ENCODE measurements around the gene HELZ.
"Not testable (repeated sequence)": the region's sequence is repeated elsewhere in the genome, so short reads cannot be mapped to it uniquely, and the experiment has no call there.

HELZ gene

DNA sequence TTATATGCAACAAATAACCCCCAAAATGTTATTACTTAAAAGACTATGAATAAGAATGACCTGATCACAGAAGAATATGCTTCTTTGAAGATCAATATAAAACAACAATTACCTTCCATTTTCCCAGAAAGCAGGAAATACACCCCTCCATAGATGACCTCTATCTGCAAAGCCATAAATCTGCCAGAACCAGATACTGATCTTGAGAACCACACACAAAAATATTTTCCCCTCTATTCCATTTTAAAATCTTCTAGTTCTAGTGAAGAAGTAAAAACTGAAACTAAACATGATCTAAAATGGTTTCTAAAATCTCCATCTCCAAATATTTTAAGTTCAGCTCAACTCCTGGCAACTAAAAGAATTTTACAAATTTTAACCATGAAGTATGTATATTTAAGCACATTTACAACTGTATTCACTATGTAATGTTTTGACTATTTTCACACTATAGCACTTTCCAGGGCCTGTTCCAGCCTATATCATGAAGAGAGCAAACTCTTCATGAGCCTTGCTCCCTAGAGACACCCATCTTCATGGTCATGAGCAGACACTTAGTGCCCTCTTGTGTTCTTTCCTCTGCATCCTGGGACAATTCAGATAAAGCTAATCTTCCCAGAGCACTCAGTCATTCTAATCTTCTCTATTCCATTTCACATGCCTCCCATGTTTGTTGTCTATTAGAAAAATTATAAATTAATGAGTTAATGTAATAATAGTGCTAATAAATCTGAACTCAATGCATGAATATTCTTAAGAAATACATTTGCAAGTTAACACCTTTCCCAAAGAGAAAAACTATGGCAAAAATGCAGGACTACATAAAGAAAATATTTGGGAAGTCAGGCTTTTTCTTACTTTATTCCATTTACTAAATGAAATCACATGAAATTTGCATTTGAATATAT is 87.0 kb downstream of the HELZ start:
- no peaks in the 10 kb centered on the region for H3K9me3 Mint-ChIP-seq
- H3K4me1 Mint-ChIP-seq, result peaks cover 28% of the 10 kb centered on the region
- DNase-seq (ENCODE audit: low spot score in 2 of 2) (no peak), ATAC-seq (replicated peaks; ENCODE audit: extremely low read depth, poor library complexity, severe bottlenecking) (no peak)
- peaks cover 16% of the 10 kb centered on the region for H3K36me3 Mint-ChIP-seq (ENCODE audit: insufficient read depth)
- no peak overlapping the region for H3K4me3 Mint-ChIP-seq
- no peaks in the 10 kb centered on the region for H3K27me3 Mint-ChIP-seq
- peak overlapping the region; percentile 67 for H3K27ac Mint-ChIP-seq (ENCODE audit: low read depth)

DNA sequence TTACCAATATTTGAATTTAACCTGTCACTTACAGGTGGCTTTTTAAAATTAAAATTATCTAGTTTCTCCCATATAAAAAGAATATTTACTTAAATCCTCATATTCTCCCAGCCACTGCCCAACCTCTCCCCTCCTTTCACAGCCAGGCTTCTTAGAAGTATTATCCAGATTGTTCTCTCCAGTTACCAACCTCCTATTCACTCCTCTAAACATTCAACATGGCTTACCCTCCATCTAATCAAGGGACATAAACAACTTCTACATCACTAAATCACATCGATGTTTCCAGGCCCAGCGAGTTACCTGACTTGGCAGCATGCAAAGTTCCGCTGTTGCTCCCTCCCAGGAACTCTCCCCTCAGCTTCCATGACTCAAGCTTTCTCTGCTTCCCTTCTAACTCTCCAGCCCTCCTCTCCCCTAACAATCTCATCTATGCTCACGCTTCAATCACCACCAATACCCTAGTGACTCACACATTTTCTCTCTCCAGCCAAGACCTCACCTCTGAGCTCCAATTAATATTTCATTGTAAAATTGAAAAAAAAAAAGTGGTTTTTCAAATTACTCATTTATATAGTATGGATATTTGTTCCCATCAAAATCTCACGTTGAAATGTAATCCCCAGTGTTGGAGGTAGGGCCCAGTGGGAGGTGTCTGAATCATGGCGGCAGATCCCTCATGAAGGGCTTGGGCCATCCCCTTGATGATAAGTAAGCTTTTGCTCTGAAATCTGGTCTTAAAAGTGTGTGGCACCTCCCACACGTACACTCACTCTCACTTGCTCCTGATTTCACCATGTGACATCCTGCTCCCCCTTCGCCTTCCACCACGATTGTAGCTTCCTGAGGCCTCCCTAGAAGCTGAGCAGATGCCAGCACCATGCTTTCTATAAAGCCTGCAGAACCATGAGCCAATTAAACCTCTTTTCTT is 88.5 kb downstream of the HELZ start:
- Mint-ChIP-seq H3K27me3 (no peaks in the 10 kb centered on the region), H3K27ac (ENCODE audit: low read depth) (peak overlapping the region; percentile 47), H3K4me3 (no peak overlapping the region), H3K9me3 (no peaks in the 10 kb centered on the region), H3K4me1 (peaks cover 32% of the 10 kb centered on the region), H3K36me3 (ENCODE audit: insufficient read depth) (peaks cover 14% of the 10 kb centered on the region)
- ATAC-seq (replicated peaks; ENCODE audit: extremely low read depth, poor library complexity, severe bottlenecking), result no peak
- DNase-seq (ENCODE audit: low spot score in 2 of 2), result no peak

DNA sequence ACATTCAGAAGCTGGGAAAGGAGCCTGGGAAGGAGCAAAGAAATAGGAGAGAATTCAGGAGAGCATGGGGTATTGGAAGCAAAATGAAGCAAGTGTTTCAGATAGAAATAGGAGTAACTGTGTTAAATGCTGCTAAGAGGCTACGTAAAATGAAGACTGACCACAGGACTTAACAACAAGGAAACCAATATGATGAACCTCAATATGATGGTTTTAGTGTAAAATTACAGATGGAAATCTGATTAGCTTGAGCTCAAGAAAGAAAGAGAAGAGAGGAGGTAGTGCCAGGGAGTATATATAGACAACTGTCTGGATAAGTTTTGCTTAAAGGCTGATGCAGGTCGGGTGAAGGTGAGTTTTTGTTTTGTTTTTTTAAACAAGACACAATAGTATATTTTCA is 92.2 kb downstream of the HELZ start:
- no peaks in the 10 kb centered on the region for H3K9me3 Mint-ChIP-seq

DNA sequence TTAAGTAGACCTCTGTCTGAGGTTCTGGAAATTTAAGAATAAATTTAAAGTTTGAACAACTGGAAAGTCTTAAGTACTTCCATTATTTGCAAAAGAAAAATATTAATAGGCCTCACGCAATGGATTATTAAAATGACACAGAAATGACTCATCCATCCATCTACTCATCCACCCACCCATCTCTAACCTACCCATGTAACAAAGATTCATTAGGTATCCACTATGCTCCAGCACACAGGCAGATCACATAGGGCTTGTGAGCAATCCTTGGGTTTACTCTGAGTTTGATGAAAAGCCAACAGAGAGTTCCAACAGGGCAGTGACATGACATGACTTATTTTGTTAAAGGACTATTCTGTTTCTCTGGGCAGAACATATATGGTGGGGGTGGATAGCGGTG is 93.3 kb downstream of the HELZ start:
- Mint-ChIP-seq H3K9me3 (no peaks in the 10 kb centered on the region), H3K27ac (ENCODE audit: low read depth) (peak overlapping the region; percentile 21), H3K27me3 (no peaks in the 10 kb centered on the region), H3K4me1 (peaks cover 16% of the 10 kb centered on the region), H3K36me3 (ENCODE audit: insufficient read depth) (peaks cover 29% of the 10 kb centered on the region), H3K4me3 (no peak overlapping the region)
- ATAC-seq (replicated peaks; ENCODE audit: extremely low read depth, poor library complexity, severe bottlenecking) (no peak), DNase-seq (ENCODE audit: low spot score in 2 of 2) (no peak)

More for the DNA sequence above, 92.2 kb downstream of the HELZ start:
- H3K4me3 Mint-ChIP-seq, result no peak overlapping the region
- no peaks in the 10 kb centered on the region for H3K27me3 Mint-ChIP-seq
- H3K27ac Mint-ChIP-seq (ENCODE audit: low read depth), result peak overlapping the region; percentile 21
- H3K36me3 Mint-ChIP-seq (ENCODE audit: insufficient read depth), result peaks cover 27% of the 10 kb centered on the region
- DNase-seq (ENCODE audit: low spot score in 2 of 2) (no peak), ATAC-seq (replicated peaks; ENCODE audit: extremely low read depth, poor library complexity, severe bottlenecking) (no peak)
- H3K4me1 Mint-ChIP-seq, result peaks cover 25% of the 10 kb centered on the region

DNA sequence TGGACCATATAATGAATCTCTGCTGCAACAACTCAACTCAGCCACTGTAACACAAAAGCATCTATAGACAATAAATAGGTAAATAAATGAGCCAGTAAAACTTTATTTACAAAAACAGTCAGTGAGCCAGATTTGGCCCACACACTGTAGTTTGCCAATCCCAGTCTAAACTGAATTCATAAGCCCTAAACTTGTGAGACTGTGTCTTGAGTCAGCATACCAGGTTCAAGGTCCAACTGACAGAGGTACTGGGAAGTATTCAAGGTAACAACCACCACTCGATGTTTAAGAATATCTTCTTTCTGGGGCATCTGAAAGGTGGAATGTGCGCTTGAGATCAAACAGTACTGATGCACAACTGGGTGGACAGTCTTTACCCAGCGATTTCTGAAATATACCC is 94.2 kb downstream of the HELZ start:
- ATAC-seq (replicated peaks; ENCODE audit: extremely low read depth, poor library complexity, severe bottlenecking) (no peak), DNase-seq (ENCODE audit: low spot score in 2 of 2) (no peak)
- Mint-ChIP-seq H3K27ac (ENCODE audit: low read depth) (no peak overlapping the region), H3K4me3 (no peak overlapping the region), H3K9me3 (no peaks in the 10 kb centered on the region), H3K27me3 (no peaks in the 10 kb centered on the region), H3K4me1 (peaks cover 11% of the 10 kb centered on the region), H3K36me3 (ENCODE audit: insufficient read depth) (peaks cover 32% of the 10 kb centered on the region)

DNA sequence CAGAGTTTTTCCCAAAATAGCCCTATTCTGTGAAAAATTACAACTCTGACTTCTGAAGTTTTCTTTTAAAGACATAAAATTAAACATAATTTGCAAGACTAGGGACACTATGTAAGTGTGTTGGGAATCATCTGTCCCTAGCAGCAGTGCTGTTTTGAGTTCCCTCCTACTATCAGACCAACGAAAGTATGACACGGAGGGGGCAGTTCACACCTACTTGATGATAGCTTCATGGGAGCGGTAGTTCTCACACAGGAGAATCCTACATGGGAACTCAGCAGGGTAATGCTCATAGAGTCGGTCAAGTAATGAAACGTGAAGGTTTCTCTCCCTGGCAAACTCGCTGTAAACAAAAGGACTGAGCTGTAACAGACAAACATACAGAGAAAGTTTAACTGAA is 96.6 kb downstream of the HELZ start:
- Mint-ChIP-seq H3K27me3 (no peaks in the 10 kb centered on the region), H3K27ac (ENCODE audit: low read depth) (no peak overlapping the region), H3K4me1 (peaks cover 11% of the 10 kb centered on the region), H3K9me3 (no peaks in the 10 kb centered on the region), H3K4me3 (no peak overlapping the region), H3K36me3 (ENCODE audit: insufficient read depth) (peaks cover 52% of the 10 kb centered on the region)
- ATAC-seq (replicated peaks; ENCODE audit: extremely low read depth, poor library complexity, severe bottlenecking) (no peak), DNase-seq (ENCODE audit: low spot score in 2 of 2) (no peak)

DNA sequence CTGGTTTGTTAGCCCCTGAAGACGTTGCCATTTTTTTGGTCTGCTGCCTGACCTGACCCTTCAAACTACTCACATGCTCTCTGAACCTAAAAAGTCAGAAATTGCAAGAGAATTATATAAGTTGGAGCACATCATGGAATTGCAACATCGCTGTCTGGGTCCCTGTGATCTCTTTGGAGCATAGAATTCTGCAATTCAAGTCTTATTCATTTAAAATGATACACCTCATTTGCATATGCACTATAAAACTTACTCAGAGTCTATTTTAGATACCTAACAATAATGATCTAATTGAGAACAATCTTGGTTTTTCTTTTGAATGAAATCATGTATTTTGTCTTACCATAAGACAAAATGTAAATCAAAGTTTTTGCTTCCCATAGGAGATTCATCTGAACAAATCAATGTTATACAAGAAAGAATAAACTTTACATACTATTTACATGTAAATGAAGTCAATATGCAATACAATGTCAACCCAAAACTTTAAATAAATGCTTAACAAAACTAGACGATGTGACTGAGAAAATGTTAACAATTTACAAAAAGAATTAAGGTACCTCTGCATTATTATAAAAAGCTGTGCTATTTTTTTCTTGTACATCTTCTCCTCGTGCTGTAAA is 99.7 kb downstream of the HELZ start:
- no peak overlapping the region for H3K4me3 Mint-ChIP-seq
- no peak for DNase-seq (ENCODE audit: low spot score in 2 of 2)
- H3K27me3 Mint-ChIP-seq, result no peaks in the 10 kb centered on the region
- no peak for ATAC-seq (replicated peaks; ENCODE audit: extremely low read depth, poor library complexity, severe bottlenecking)
- peaks cover 4% of the 10 kb centered on the region for H3K4me1 Mint-ChIP-seq
- no peaks in the 10 kb centered on the region for H3K9me3 Mint-ChIP-seq
- H3K27ac Mint-ChIP-seq (ENCODE audit: low read depth), result no peak overlapping the region
- H3K36me3 Mint-ChIP-seq (ENCODE audit: insufficient read depth), result peaks cover 51% of the 10 kb centered on the region

DNA sequence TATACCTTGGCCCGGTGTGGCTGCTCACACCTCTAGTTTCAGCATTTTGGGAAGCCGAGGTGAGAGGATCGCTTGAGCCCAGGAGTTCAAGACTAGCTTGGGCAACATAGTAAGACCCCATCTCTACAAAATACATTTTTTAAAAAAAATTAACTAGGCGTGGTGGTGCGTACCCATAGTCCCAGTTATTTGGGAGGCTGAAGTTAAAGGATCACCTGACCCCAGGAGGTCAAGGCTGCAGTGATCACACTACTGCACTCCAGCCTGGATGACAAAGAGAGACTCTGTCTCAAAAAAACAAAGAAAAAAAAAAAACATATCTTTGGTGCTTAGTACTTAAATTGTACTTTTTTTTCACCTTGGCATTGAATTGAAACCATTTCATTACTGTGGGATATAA is 101.7 kb downstream of the HELZ start:
- DNase-seq (ENCODE audit: low spot score in 2 of 2) (no peak), ATAC-seq (replicated peaks; ENCODE audit: extremely low read depth, poor library complexity, severe bottlenecking) (no peak)
- no peaks in the 10 kb centered on the region for H3K27me3 Mint-ChIP-seq
- H3K36me3 Mint-ChIP-seq (ENCODE audit: insufficient read depth), result peaks cover 44% of the 10 kb centered on the region
- H3K4me3 Mint-ChIP-seq, result no peak overlapping the region
- peaks cover 22% of the 10 kb centered on the region for H3K4me1 Mint-ChIP-seq
- H3K9me3 Mint-ChIP-seq, result no peaks in the 10 kb centered on the region
- no peak overlapping the region for H3K27ac Mint-ChIP-seq (ENCODE audit: low read depth)

DNA sequence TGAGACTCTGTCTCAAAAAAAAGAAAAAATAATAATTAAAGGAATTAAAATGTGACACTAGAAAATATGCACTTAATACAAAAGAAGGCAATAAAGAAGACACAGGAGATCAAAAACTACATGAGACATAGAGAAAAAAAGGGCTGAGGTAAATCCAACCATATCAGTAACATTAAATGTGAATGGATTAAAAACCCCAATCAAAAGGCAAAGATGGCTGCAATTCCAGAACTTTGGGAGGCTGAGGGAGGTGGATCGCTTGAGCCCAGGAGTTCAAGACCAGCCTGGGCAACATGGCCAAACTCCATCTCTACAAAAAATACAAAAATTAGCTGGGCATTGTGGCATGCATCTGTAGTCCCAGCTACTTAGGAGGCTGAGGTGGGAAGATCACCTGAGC is 103.0 kb downstream of the HELZ start:
- peaks cover 39% of the 10 kb centered on the region for H3K36me3 Mint-ChIP-seq (ENCODE audit: insufficient read depth)
- H3K9me3 Mint-ChIP-seq; DNase-seq (ENCODE audit: low spot score in 2 of 2); ATAC-seq (replicated peaks; ENCODE audit: extremely low read depth, poor library complexity, severe bottlenecking); H3K4me3 Mint-ChIP-seq; H3K27me3 Mint-ChIP-seq: not testable (repeated sequence)
- peaks cover 33% of the 10 kb centered on the region for H3K4me1 Mint-ChIP-seq
- H3K27ac Mint-ChIP-seq (ENCODE audit: low read depth), result peak overlapping the region; percentile 19

DNA sequence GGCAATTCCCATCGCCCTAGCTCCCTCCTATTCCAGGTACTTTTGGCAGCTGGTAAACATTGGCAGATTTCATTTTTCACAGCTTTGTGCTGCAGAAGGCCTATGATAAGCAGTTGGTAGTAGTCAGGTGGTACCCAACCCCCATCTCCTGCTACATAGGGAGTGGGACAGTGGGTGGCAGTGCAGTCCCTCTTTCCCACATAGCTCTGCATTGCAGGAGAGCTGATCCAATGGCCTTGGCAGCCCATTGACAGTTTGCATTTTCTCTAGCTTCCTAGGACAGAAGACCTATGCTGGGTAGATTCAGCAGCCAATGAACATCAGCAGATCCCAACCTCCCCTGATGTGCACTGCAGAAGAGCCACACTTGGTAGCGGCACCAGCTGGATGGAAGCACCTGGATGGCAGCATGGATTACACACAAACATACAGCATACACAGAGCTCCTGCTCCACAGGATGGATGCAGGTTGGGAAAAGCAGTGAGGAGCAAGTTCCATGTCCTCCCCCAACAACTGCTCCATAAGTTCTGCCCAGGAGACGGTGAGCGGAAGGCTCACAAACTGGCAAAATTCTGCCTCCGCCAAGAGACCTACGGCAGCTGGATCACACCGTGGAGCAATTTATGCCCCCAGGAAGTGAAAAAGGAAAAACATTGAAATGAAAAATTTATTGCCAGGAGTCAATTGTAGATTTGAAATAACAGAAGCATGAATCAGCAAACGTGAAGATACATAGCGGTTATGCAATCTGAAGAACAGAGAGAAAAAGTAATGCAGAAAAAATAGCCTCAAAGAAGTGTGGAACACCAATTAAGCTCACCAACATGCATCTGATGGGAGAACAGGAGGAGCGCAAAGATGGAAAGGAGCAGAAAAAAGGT is 105.0 kb downstream of the HELZ start:
- ATAC-seq (replicated peaks; ENCODE audit: extremely low read depth, poor library complexity, severe bottlenecking) (no peak), DNase-seq (ENCODE audit: low spot score in 2 of 2) (no peak)
- H3K4me3 Mint-ChIP-seq, result no peak overlapping the region
- no peaks in the 10 kb centered on the region for H3K9me3 Mint-ChIP-seq
- peak overlapping the region; percentile 14 for H3K27ac Mint-ChIP-seq (ENCODE audit: low read depth)
- H3K27me3 Mint-ChIP-seq, result no peaks in the 10 kb centered on the region
- H3K36me3 Mint-ChIP-seq (ENCODE audit: insufficient read depth), result peaks cover 35% of the 10 kb centered on the region
- peaks cover 34% of the 10 kb centered on the region for H3K4me1 Mint-ChIP-seq

DNA sequence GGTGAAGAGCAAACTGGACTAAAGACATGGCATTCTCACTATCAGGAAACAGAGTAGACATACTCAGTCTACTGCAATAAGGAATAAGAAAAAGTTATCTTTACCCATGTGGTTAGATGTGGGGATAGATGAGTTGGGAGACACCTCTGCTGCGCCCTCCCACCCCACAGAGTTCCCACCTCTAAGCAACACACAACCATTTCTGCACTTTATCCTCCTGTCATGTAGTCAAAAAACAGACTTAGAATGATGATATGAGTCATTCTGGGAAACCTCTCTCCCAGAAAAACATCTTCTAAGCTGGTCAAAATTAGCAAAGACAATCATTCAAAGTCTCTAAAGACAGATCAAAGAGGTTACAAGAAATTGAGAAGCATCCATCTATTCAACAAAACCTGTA is 105.7 kb downstream of the HELZ start:
- Mint-ChIP-seq H3K9me3 (no peaks in the 10 kb centered on the region), H3K4me1 (peaks cover 34% of the 10 kb centered on the region), H3K27ac (ENCODE audit: low read depth) (peak overlapping the region; percentile 12), H3K4me3 (no peak overlapping the region), H3K36me3 (ENCODE audit: insufficient read depth) (peaks cover 31% of the 10 kb centered on the region), H3K27me3 (no peaks in the 10 kb centered on the region)
- no peak for DNase-seq (ENCODE audit: low spot score in 2 of 2)
- no peak for ATAC-seq (replicated peaks; ENCODE audit: extremely low read depth, poor library complexity, severe bottlenecking)

DNA sequence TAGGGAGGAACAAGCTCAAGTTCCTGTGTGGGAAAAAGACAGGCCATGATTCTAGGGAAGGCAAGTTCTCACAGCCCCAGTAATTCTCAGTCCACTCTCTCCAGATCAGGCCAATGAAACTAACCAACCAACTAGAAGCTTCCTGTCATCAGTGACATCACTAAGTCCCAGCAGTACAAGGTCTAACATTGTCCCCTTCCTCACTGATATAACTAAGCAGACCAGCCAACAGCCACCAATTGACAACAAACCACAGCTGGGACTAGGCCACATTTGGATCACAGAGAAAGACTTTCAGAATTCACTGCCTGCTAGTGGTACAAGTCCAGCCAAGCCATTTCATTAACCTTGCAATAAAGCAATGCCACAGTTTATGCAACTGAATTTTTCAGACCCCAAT is 106.6 kb downstream of the HELZ start:
- Mint-ChIP-seq H3K27me3 (no peaks in the 10 kb centered on the region), H3K27ac (ENCODE audit: low read depth) (peak overlapping the region; percentile 12), H3K36me3 (ENCODE audit: insufficient read depth) (peaks cover 24% of the 10 kb centered on the region), H3K4me3 (peak overlapping the region; percentile 41), H3K9me3 (no peaks in the 10 kb centered on the region), H3K4me1 (peaks cover 34% of the 10 kb centered on the region)
- no peak for DNase-seq (ENCODE audit: low spot score in 2 of 2)
- ATAC-seq (replicated peaks; ENCODE audit: extremely low read depth, poor library complexity, severe bottlenecking), result no peak
